Measurements from ENCODE around the gene GPR183. TPM values are rescaled to one million over a fixed set of nuclear protein-coding genes. Genes with fewer than 3 reads are reported as not detected.

Gene GPR183
- total RNA-seq, 4 donors from 2014 or later, result 2.3 to 13.7 (median 9.1) TPM

- no peak for TF ChIP-seq CTCF (IDR thresholded peaks at IDR 0.05)
- no peak for TF ChIP-seq POLR2A (IDR thresholded peaks at IDR 0.05)
- H3K4me3 ChIP-seq (ENCODE audit: low read depth, poor library complexity, severe bottlenecking), result no peak overlapping the region
- 92 to 96% methylated on average over 2 of the region's 2 CpGs for WGBS, 2 donors
- intact Hi-C loops (cut with DNase I; ENCODE audit: low total_unique reads), result no loop called here
- no peak for DNase-seq (ENCODE audit: low spot score in 2 of 2)
Measured at GRCh38 chr13:99335087-99335486, 27.9 kb upstream of the GPR183 start.

GRCh38 chr13:99334221-99334620 is 27.0 kb upstream of the GPR183 start:
- TF ChIP-seq CTCF (IDR thresholded peaks at IDR 0.05) (no peak), POLR2A (IDR thresholded peaks at IDR 0.05) (no peak)
- DNase-seq (ENCODE audit: low spot score in 2 of 2), result no peak
- WGBS, 2 donors, result 93 to 95% methylated on average over 3 of the region's 3 CpGs
- H3K4me3 ChIP-seq (ENCODE audit: low read depth, poor library complexity, severe bottlenecking), result no peak overlapping the region
- intact Hi-C loops (cut with DNase I; ENCODE audit: low total_unique reads), result no loop called here

- no peak overlapping the region for H3K4me3 ChIP-seq (ENCODE audit: low read depth, poor library complexity, severe bottlenecking)
- TF ChIP-seq CTCF (IDR thresholded peaks at IDR 0.05), result no peak
- TF ChIP-seq POLR2A (IDR thresholded peaks at IDR 0.05), result no peak
- no peak for DNase-seq (ENCODE audit: low spot score in 2 of 2)
- intact Hi-C loops (cut with DNase I; ENCODE audit: low total_unique reads), result no loop called here
- WGBS, 2 donors, result 85 to 93% methylated on average over 9 of the region's 9 CpGs
Measured at GRCh38 chr13:99332456-99332855, 25.3 kb upstream of the GPR183 start.

GRCh38 chr13:99331881-99332293 is 24.7 kb upstream of the GPR183 start:
- no peak overlapping the region for H3K4me3 ChIP-seq (ENCODE audit: low read depth, poor library complexity, severe bottlenecking)
- TF ChIP-seq CTCF (IDR thresholded peaks at IDR 0.05) (no peak), POLR2A (IDR thresholded peaks at IDR 0.05) (no peak)
- no peak for DNase-seq (ENCODE audit: low spot score in 2 of 2)
- intact Hi-C loops (cut with DNase I; ENCODE audit: low total_unique reads), result no loop called here
- WGBS, 2 donors, result 77 to 84% methylated on average over 5 of the region's 5 CpGs

- intact Hi-C loops (cut with DNase I; ENCODE audit: low total_unique reads), result no loop called here
- WGBS, 2 donors, result 64 to 71% methylated on average over 6 of the region's 6 CpGs
- no peak overlapping the region for H3K4me3 ChIP-seq (ENCODE audit: low read depth, poor library complexity, severe bottlenecking)
- DNase-seq (ENCODE audit: low spot score in 2 of 2), result no peak
- no peak for TF ChIP-seq POLR2A (IDR thresholded peaks at IDR 0.05)
- TF ChIP-seq CTCF (IDR thresholded peaks at IDR 0.05), result no peak
Measured at GRCh38 chr13:99330942-99331341, 23.7 kb upstream of the GPR183 start.

GRCh38 chr13:99329477-99329876 is 22.3 kb upstream of the GPR183 start:
- DNase-seq (ENCODE audit: low spot score in 2 of 2), result no peak
- no peak overlapping the region for H3K4me3 ChIP-seq (ENCODE audit: low read depth, poor library complexity, severe bottlenecking)
- intact Hi-C loops (cut with DNase I; ENCODE audit: low total_unique reads), result no loop called here
- TF ChIP-seq POLR2A (IDR thresholded peaks at IDR 0.05), result no peak
- no peak for TF ChIP-seq CTCF (IDR thresholded peaks at IDR 0.05)
- 92 to 100% methylated on average over 1 of the region's 1 CpG for WGBS, 2 donors
